ENCODE data around the gene INPP5D.

GRCh38 chr2:233209533-233210171 lies 149.5 kb downstream of the INPP5D start:
- TF ChIP-seq PATZ1 (CRISPR knock-in tag; IDR thresholded peaks at IDR 0.05; ENCODE audit: borderline replicate concordance) (no peak), ARNTL (CRISPR knock-in tag; IDR thresholded peaks at IDR 0.05; ENCODE audit: borderline replicate concordance, low read depth) (no peak)

All from SK-N-SH treated with all-trans-retinoic acid at 6 μM for 48 hours (cell line).